H1 (cell line): ENCODE results near the gene TMEM120B. TPM values are rescaled to one million over a fixed set of nuclear protein-coding genes. Genes with fewer than 3 reads are reported as not detected.

Experiments used
- CTCF ChIA-PET: fragments of 300-600 bp; sonication (Branson Sonifier 250); formaldehyde crosslinking; loops from one replicate; lab custom pipeline; 2021; ENCODE audit not compliant: partially characterized antibody; lab: Charles Lee
- POLR2A ChIA-PET: fragments of 300-600 bp; sonication (Branson Sonifier 250); formaldehyde crosslinking; loops from one replicate; lab custom pipeline; 2021; ENCODE audit warnings: inconsistent platforms; ENCODE audit not compliant: partially characterized antibody; lab: Charles Lee
- DNase-seq, 2 experiments: peaks; one replicate each; pipeline versions ENCODE4 v3.0.0 to v3.0.0-alpha.2; 2010 to 2022; ENCODE audit warnings: low spot score in 2 of 2, low read depth in 1 of 2, mixed read lengths in 1 of 2
- FAIRE-seq: peaks from 2 replicates; lab custom pipeline; 2011; peaks lifted over from hg19 to GRCh38; lab: Jason Lieb, UNC
- H2AFZ ChIP-seq: 2 replicates; pipeline ENCODE4 v1.8.1; 2012; ENCODE audit warnings: low read length, inconsistent platforms
- H2AK5ac ChIP-seq: 2 replicates; pipeline ENCODE4 v1.6.1; 2013; ENCODE audit warnings: low read depth, low read length
- H2BK120ac ChIP-seq: replicated peaks from 2 replicates; pipeline ENCODE3; 2013; ENCODE audit warnings: low read depth, low read length, inconsistent platforms
- H2BK12ac ChIP-seq: 2 replicates; pipeline ENCODE4 v1.6.1; 2013; ENCODE audit warnings: low read depth, low read length
- H2BK15ac ChIP-seq: 2 replicates; pipeline ENCODE4 v1.6.1; 2013; ENCODE audit warnings: low read length
- H2BK20ac ChIP-seq: 2 replicates; pipeline ENCODE4 v1.6.1; 2013; ENCODE audit warnings: low read length
- H2BK5ac ChIP-seq: 2 replicates; pipeline ENCODE4 v1.6.1; 2013; ENCODE audit warnings: low read depth, low read length
- H3K14ac ChIP-seq: 2 replicates; pipeline ENCODE4 v1.6.1; 2013; ENCODE audit warnings: inconsistent platforms; ENCODE audit not compliant: insufficient read length
- H3K18ac ChIP-seq: 2 replicates; pipeline ENCODE4 v1.6.1; 2013; ENCODE audit warnings: low read length; ENCODE audit errors: extremely low read depth
- H3K23ac ChIP-seq: 2 replicates; pipeline ENCODE4 v1.6.1; 2013; ENCODE audit warnings: inconsistent platforms; ENCODE audit not compliant: insufficient read length
- H3K23me2 ChIP-seq: 2 replicates; pipeline ENCODE4 v1.6.1; 2013; ENCODE audit warnings: low read depth, low read length
- H3K27ac ChIP-seq: 2 replicates; pipeline ENCODE4 v1.6.1; 2011; ENCODE audit warnings: low read depth, low read length, inconsistent platforms
- H3K27me3 ChIP-seq, 4 experiments: replicated peaks in 1 of 4; 1 replicate in 1 of 4; 2 replicates in 3 of 4; pipeline versions ENCODE4 v1.6.1 to v1.8.1; 2011 to 2013; ENCODE audit warnings: low read length in 3 of 4, mild to moderate bottlenecking in 3 of 4, inconsistent platforms in 2 of 4, mixed read lengths in 2 of 4, moderate library complexity in 1 of 4; ENCODE audit not compliant: control insufficient read depth in 3 of 4, insufficient read depth in 3 of 4; ENCODE audit errors: extremely low read depth in 1 of 4
- H3K36me3 ChIP-seq, 4 experiments: 2 replicates each; pipeline versions ENCODE4 v1.6.1 to v1.8.1; 2011 to 2013; ENCODE audit warnings: mild to moderate bottlenecking in 4 of 4, low read length in 3 of 4, moderate library complexity in 2 of 4, control low read depth in 1 of 4, inconsistent platforms in 1 of 4; ENCODE audit not compliant: insufficient read depth in 4 of 4, control insufficient read depth in 2 of 4
- H3K4ac ChIP-seq: replicated peaks from 2 replicates; pipeline ENCODE3; 2013; ENCODE audit warnings: low read length, low read depth, mixed read lengths, inconsistent platforms; ENCODE audit not compliant: insufficient read length
- H3K4me1 ChIP-seq, 4 experiments: replicated peaks in 1 of 4; 1 replicate in 1 of 4; 2 replicates in 3 of 4; pipeline versions ENCODE4 v1.6.1 to v1.8.1; 2011 to 2013; ENCODE audit warnings: low read length in 3 of 4, inconsistent platforms in 2 of 4, mixed read lengths in 1 of 4; ENCODE audit not compliant: insufficient read depth in 4 of 4, control insufficient read depth in 3 of 4
- H3K4me2 ChIP-seq, 2 experiments: 2 replicates each; pipeline versions ENCODE4 v1.6.1 to v1.8.1; 2011 to 2013; ENCODE audit warnings: low read depth in 2 of 2, low read length in 2 of 2, control low read depth in 1 of 2, inconsistent platforms in 1 of 2, mild to moderate bottlenecking in 1 of 2; ENCODE audit not compliant: insufficient read depth in 1 of 2
- H3K4me3 ChIP-seq, 4 experiments: fragments of 200-600, 300-600 bp in 1 of 4; sonication (generic), shearing (Covaris generic), sonication (Bioruptor Twin) in 1 of 4; 2 replicates each; pipeline versions ENCODE4 v1.5.1 to v1.8.1; 2011 to 2016; ENCODE audit warnings: low read length in 4 of 4, low read depth in 3 of 4, control low read depth in 2 of 4, inconsistent platforms in 2 of 4, mild to moderate bottlenecking in 2 of 4, mixed read lengths in 1 of 4, moderate library complexity in 1 of 4; ENCODE audit not compliant: insufficient read depth in 2 of 4; ENCODE audit errors: extremely low read depth in 1 of 4
- H3K56ac ChIP-seq: replicated peaks from 2 replicates; pipeline ENCODE3; 2013; ENCODE audit warnings: low read depth, mild to moderate bottlenecking, mixed read lengths, low read length, inconsistent platforms; ENCODE audit not compliant: insufficient read length
- H3K79me1 ChIP-seq: 2 replicates; pipeline ENCODE4 v1.6.1; 2013; ENCODE audit warnings: low read depth, low read length, control low read depth
- H3K79me2 ChIP-seq, 2 experiments: 2 replicates each; pipeline versions ENCODE4 v1.6.1 to v1.8.1; 2012 to 2013; ENCODE audit warnings: low read length in 2 of 2, mild to moderate bottlenecking in 2 of 2, inconsistent platforms in 1 of 2; ENCODE audit not compliant: insufficient read depth in 2 of 2, control insufficient read depth in 1 of 2
- H3K9ac ChIP-seq, 4 experiments: replicated peaks in 1 of 4; 1 replicate in 1 of 4; 2 replicates in 3 of 4; pipeline versions ENCODE4 v1.6.1 to v1.8.1; 2011 to 2013; ENCODE audit warnings: low read depth in 3 of 4, low read length in 3 of 4, control low read depth in 2 of 4, mild to moderate bottlenecking in 2 of 4, moderate library complexity in 2 of 4, inconsistent platforms in 1 of 4; ENCODE audit errors: extremely low read depth in 1 of 4
- H3K9me3 ChIP-seq, 2 experiments: 2 replicates each; pipeline versions ENCODE4 v1.6.1 to v1.8.1; 2012 to 2013; ENCODE audit warnings: mild to moderate bottlenecking in 2 of 2, moderate library complexity in 2 of 2, control low read depth in 1 of 2, inconsistent platforms in 1 of 2, low read depth in 1 of 2, low read length in 1 of 2, mixed read lengths in 1 of 2; ENCODE audit not compliant: insufficient read depth in 2 of 2
- H4K20me1 ChIP-seq, 2 experiments: replicated peaks in 1 of 2; 2 replicates each; pipeline versions ENCODE3 to v1.8.1; 2011 to 2013; ENCODE audit warnings: inconsistent platforms in 2 of 2, low read length in 2 of 2, mild to moderate bottlenecking in 1 of 2; ENCODE audit not compliant: insufficient read depth in 2 of 2, control insufficient read depth in 1 of 2
- H4K5ac ChIP-seq: 2 replicates; pipeline ENCODE4 v1.6.1; 2013; ENCODE audit warnings: low read length, low read depth, mixed read lengths, inconsistent platforms; ENCODE audit not compliant: insufficient read length
- H4K8ac ChIP-seq: 2 replicates; pipeline ENCODE4 v1.8.0; 2013; ENCODE audit warnings: mild to moderate bottlenecking, moderate library complexity, low read length, inconsistent platforms; ENCODE audit not compliant: insufficient read depth; ENCODE audit errors: extremely low read depth
- H4K91ac ChIP-seq: replicated peaks from 2 replicates; pipeline ENCODE3; 2013; ENCODE audit warnings: low read length, mixed read lengths, inconsistent platforms; ENCODE audit not compliant: insufficient read length
- BCL11A ChIP-seq, 2 experiments: IDR thresholded peaks; one replicate each; pipeline ENCODE4 v1.6.1; 2011; ENCODE audit warnings: low read depth in 2 of 2, low read length in 2 of 2, mild to moderate bottlenecking in 2 of 2
- CEBPB ChIP-seq: IDR thresholded peaks from 2 replicates; pipeline ENCODE4 v1.6.1; 2012; ENCODE audit warnings: low read depth, low read length
- KDM1A ChIP-seq: fragments of 200-600, 300-600 bp; sonication (generic); IDR thresholded peaks from 2 replicates; pipeline ENCODE4 v1.7.1; 2016; ENCODE audit warnings: mild to moderate bottlenecking, low read length, borderline replicate concordance
- NRF1 ChIP-seq: IDR thresholded peaks from 2 replicates; pipeline ENCODE4 v1.6.1; 2011; ENCODE audit warnings: mild to moderate bottlenecking, low read depth, low read length, improper control_type of control experiment
- RBBP5 ChIP-seq: IDR thresholded peaks from 2 replicates; pipeline ENCODE4 v1.7.1; 2012; ENCODE audit warnings: low read depth, mild to moderate bottlenecking, inconsistent platforms, low read length, moderate library complexity, borderline replicate concordance
- SP1 ChIP-seq: IDR thresholded peaks from 2 replicates; pipeline ENCODE4 v1.6.1; 2011; ENCODE audit warnings: low read depth, low read length
- WGBS, 2 experiments: shearing (Covaris generic) in 1 of 2; methylation state at CpG; one replicate each; pipeline versions ENCODE4 v1.1.6 to v1.1.7; 2013 to 2015; ENCODE audit warnings: low lambda C conversion rate in 2 of 2, mixed read lengths in 2 of 2, inconsistent platforms in 1 of 2, low coverage in 1 of 2, missing lambda C conversion rate in 1 of 2; ENCODE audit not compliant: insufficient replicate concordance in 2 of 2, insufficient coverage in 1 of 2, insufficient read length in 1 of 2; ENCODE audit errors: extremely low coverage in 1 of 2, missing lambda C conversion rate in 1 of 2; 5-methylcytosine and 5-hydroxymethylcytosine counted together
- polyA plus RNA-seq, 7 experiments: library from polyadenylated mRNA; depleted of rRNA in 3 of 7; stranded (reverse) in 5 of 7; unstranded in 2 of 7; fragments of >200 nt in 5 of 7; fragments of 200-250 nt in 2 of 7; gene quantifications; 1 replicate in 5 of 7; 2 replicates in 1 of 7; 4 replicates in 1 of 7; pipeline versions ENCODE4 v1.2.1 to v1.2.3, GENCODE V29; 2011 to 2013; ENCODE audit warnings: missing spikeins in 2 of 7, mixed read lengths in 2 of 7
- total RNA-seq: library from RNA; stranded (reverse); fragmentation: NEBNext Ultra II Directional; extraction: Animal tissue kit (Norgen Biotek cat#: 25700); gene quantifications from 2 replicates; pipeline ENCODE4 v1.2.1, GENCODE V29; 2021
- TF ChIP-seq, protein P1 (sequence below): IDR thresholded peaks from 2 replicates; pipeline ENCODE4 v1.6.1; 2011; ENCODE audit warnings: low read depth, mild to moderate bottlenecking, low read length; ENCODE audit not compliant: insufficient read depth

The TMEM120B gene
- total and polyA plus RNA-seq, 2 of the 8 experiments (the other 6 are each of a cell fraction or from before 2014, with no cell fraction given) = 22.0 to 29.1 TPM

DNA sequence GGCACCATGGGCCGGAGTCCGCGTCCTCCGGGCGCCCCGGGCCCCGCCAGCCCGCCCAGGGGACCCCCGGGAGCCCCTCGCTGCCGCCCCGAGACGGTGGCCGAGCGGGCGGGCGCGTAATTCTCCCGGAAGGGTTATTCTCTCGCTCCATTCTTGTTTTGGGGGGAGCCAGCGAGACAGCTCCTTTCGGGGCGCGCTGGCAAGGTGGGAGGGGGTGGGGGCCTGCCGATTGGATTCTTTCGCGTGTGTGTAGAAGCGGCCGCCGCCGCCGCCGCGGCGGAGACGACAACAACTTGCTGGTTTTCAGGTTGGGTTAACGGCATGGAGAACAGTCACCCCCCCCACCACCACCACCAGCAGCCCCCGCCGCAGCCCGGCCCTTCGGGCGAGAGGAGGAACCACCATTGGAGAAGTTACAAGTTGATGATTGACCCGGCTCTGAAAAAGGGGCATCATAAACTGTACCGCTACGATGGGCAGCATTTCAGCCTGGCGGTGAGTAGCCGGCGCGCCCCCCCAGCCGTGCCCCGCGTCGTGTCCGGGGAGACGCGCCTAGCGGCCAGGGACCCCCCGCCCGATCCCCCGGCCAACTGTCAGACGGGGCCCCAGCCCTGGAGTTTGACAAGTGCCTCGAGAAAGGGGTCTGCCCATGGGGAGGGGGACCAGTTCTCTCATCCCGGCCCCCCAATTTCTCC, 92.0 kb downstream of the TMEM120B start:
- no peak overlapping the region for H2BK15ac ChIP-seq
- no peak for TF ChIP-seq BCL11A (IDR thresholded peaks at IDR 0.05; ENCODE audit: low read depth in 2 of 2, low read length in 2 of 2)
- TF ChIP-seq, protein P1, sequence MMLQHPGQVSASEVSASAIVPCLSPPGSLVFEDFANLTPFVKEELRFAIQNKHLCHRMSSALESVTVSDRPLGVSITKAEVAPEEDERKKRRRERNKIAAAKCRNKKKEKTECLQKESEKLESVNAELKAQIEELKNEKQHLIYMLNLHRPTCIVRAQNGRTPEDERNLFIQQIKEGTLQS = no peak
- TF ChIP-seq SP1 = no peak
- TF ChIP-seq NRF1 = no peak
- no peak for TF ChIP-seq RBBP5
- no peak for TF ChIP-seq CEBPB
- TF ChIP-seq KDM1A = no peak
- H2AFZ ChIP-seq = no peak overlapping the region
- DNase-seq (no peak), FAIRE-seq (no peak)
- no peak overlapping the region for H2BK5ac ChIP-seq
- H3K79me1 ChIP-seq = peaks cover 11% of the 10 kb centered on the region
- CTCF ChIA-PET = interaction anchor here (0.6 to 12.0 kb wide), 5 partner anchors 9 to 1473 kb away, joined by 3 to 363 read pairs (median 3); partner anchors contain the start of genes RHOF and TMEM120B
- peak overlapping the region; percentile 48 for H3K18ac ChIP-seq
- H3K27ac ChIP-seq = no peak overlapping the region
- H3K9ac ChIP-seq = peak overlapping the region in 3 of 4 experiments; percentile 1 to 89 (median 46); a peak in 2 of 7 replicates
- no peak overlapping the region for H2AK5ac ChIP-seq
- peak overlapping the region; percentile 59 for H4K8ac ChIP-seq
- WGBS, 2 experiments = 1% methylated on average over 23 of the region's 63 CpGs; no CpG with 5 or more reads in 1 of the 2 experiments
- H2BK12ac ChIP-seq = no peak overlapping the region
- H4K5ac ChIP-seq = no peak overlapping the region
- no peaks in the 10 kb centered on the region for H3K9me3 ChIP-seq
- peak overlapping the region; percentile 62 to 87 (median 66) for H3K4me3 ChIP-seq
- POLR2A ChIA-PET = interaction anchor here (0.6 to 34.9 kb wide), 10 partner anchors 5 to 113 kb away, joined by 3 to 958 read pairs (median 27); partner anchors contain the start of genes PSMD9, RHOF and SETD1B
- peaks cover 0 to 17% (median 6%) of the 10 kb centered on the region in 4 experiments; a peak in 3 of 8 replicates for H3K36me3 ChIP-seq
- no peak overlapping the region for H3K23ac ChIP-seq
- H3K4me2 ChIP-seq = peak overlapping the region; percentile 92 to 98
- H3K23me2 ChIP-seq = peaks cover 28% of the 10 kb centered on the region
- H4K20me1 ChIP-seq = peaks cover 2 to 4% of the 10 kb centered on the region in 2 experiments
- no peak overlapping the region for H3K4ac ChIP-seq
- H3K4me1 ChIP-seq = peaks cover 3 to 17% (median 10%) of the 10 kb centered on the region in 4 experiments
- H4K91ac ChIP-seq = no peak overlapping the region
- H3K14ac ChIP-seq = no peak overlapping the region
- H2BK120ac ChIP-seq = no peak overlapping the region
- no peaks in the 10 kb centered on the region for H3K27me3 ChIP-seq
- H3K79me2 ChIP-seq = peaks cover 0 to 39% of the 10 kb centered on the region in 2 experiments; a peak in 2 of 4 replicates
- H2BK20ac ChIP-seq = no peak overlapping the region
- no peak overlapping the region for H3K56ac ChIP-seq
